Heart left ventricle (tissue), 16 donors: Measurements from ENCODE around the gene CREBZF. TPM values are rescaled to one million over a fixed set of nuclear protein-coding genes. Genes with fewer than 3 reads are reported as not detected.

Source experiments
- ATAC-seq, 4 donors: fragments of 200-7000 bp; cut with Tn5 transposase; one replicate each; pipeline ENCODE4 v1.9.1; 2020 to 2022; ENCODE audit warnings: moderate library complexity in 4 of 4, mild to moderate bottlenecking in 3 of 4, moderate number of reproducible peaks in 1 of 4
- DNase-seq, 5 donors: peaks; one replicate each; pipeline ENCODE4 v3.0.0-alpha.2; 2020
- H3K27ac ChIP-seq, 12 donors: fragments of 200-600 bp; sonication (generic) in 4 of 12; one replicate each; pipeline versions ENCODE4 v1.5.0 to v1.8.0; 2016 to 2022; ENCODE audit warnings: mild to moderate bottlenecking in 2 of 12
- H3K27me3 ChIP-seq, 9 donors: fragments of 200-600 bp; sonication (generic) in 2 of 9; one replicate each; pipeline versions ENCODE4 v1.5.1 to v1.8.0; 2016 to 2022; ENCODE audit warnings: mild to moderate bottlenecking in 3 of 9
- H3K36me3 ChIP-seq, 9 donors: fragments of 200-600 bp; sonication (generic) in 2 of 9; one replicate each; pipeline versions ENCODE4 v1.5.0 to v1.8.0; 2018 to 2022; ENCODE audit warnings: mild to moderate bottlenecking in 2 of 9
- H3K4me1 ChIP-seq, 12 donors: fragments of 200-600 bp; sonication (generic) in 4 of 12; one replicate each; pipeline versions ENCODE4 v1.5.0 to v1.8.0; 2016 to 2022; ENCODE audit warnings: mild to moderate bottlenecking in 3 of 12
- H3K4me3 ChIP-seq, 12 donors: fragments of 200-600 bp; sonication (generic) in 4 of 12; one replicate each; pipeline versions ENCODE4 v1.5.0 to v1.8.0; 2017 to 2022; ENCODE audit warnings: mild to moderate bottlenecking in 9 of 12, moderate library complexity in 4 of 12
- H3K9me3 ChIP-seq, 12 donors: fragments of 200-600 bp; sonication (generic) in 4 of 12; one replicate each; pipeline versions ENCODE4 v1.5.0 to v1.8.0; 2016 to 2022; ENCODE audit warnings: mild to moderate bottlenecking in 1 of 12
- CTCF ChIP-seq, 12 donors: fragments of 200-600 bp; sonication (generic) in 4 of 12; IDR thresholded peaks; one replicate each; pipeline versions ENCODE4 v1.5.0 to v1.8.0; 2018 to 2022; ENCODE audit warnings: antibody characterized with exemption in 12 of 12, mild to moderate bottlenecking in 5 of 12
- POLR2A ChIP-seq, 2 donors: fragments of 450-650 bp; IDR thresholded peaks; one replicate each; pipeline ENCODE4 v1.6.1; 2017; ENCODE audit warnings: antibody characterized with exemption in 2 of 2, mild to moderate bottlenecking in 2 of 2, moderate library complexity in 2 of 2
- WGBS, 4 donors: extraction: QIAGEN DNeasy Blood & Tissue Kit in 2 of 4; methylation state at CpG; one replicate each; pipeline versions ENCODE4 v1.1.5 to v1.1.7; 2013 to 2018; 5-methylcytosine and 5-hydroxymethylcytosine counted together
- intact Hi-C, 10 donors: fragments of 100-400 bp; cut with DNase I; formaldehyde crosslinking; loops; one replicate each; pipeline versions ENCODE4 v1.11.1 to v1.14.2; 2022
- polyA plus RNA-seq, 2 donors: library from polyadenylated mRNA; stranded (reverse); fragments of 200-250 nt; gene quantifications; one replicate each; pipeline ENCODE4 v1.2.3, GENCODE V29; 2013
- total RNA-seq, 9 donors: library from RNA; depleted of rRNA in 2 of 9; stranded (reverse); fragments of >200 nt in 2 of 9; fragmentation: NEBNext Ultra II Directional in 3 of 9; extraction: Animal tissue kit (Norgen Biotek cat#: 25700) in 3 of 9; gene quantifications; one replicate each; pipeline versions ENCODE4 v1.1.0 to v1.2.4, GENCODE V29; 2016 to 2023
- donor health status: ischemic (EF 13 %, LVEDD 7.1; RV severe dilation, severe dysfunction).
- donor health status: healthy with polysubstance abuse.
- donor health status: DM: no; HTN: yes; CAD: no.
- donor health status: DM: no; HTN: no; CAD: no.
- donor health status: ischemic (EF 25% LVEDD 6.9; RV normal size, moderate dysfunction).
- donor health status: ischemic (EF 25% LVEDD 5.7; RV mildly dilated, moderate dysfunction).
- donor health status: healthy.
- donor health status: DM: yes; HTN: yes; CAD: no.
- donor health status: ischemic (EF 35%, LVEDD 5.7; RV mildly dilated, moderate dysfunction).
- donor health status: nonischemic (EF 11% LVEDD 7.7; RV severe dilation, severe dysfunction).
- donor health status: DM: yes; HTN: yes; CAD: no.
- donor health status: PGD.
- donor health status: ischemic (EF 29% LVEDD 5.4; RV normal size, mild dysfunction).
- donor health status: nonischemic (EF 23%, LVEDD 6.1; RV moderate dilation, normal function).

The CREBZF gene
- total and polyA plus RNA-seq, 11 donors: 11.5 to 17.8 (median 12.8) TPM

GRCh38 chr11:85685820-85686459, 21.0 kb upstream of the CREBZF start, which contains the start of gene CCDC89:
CCDC89 (minus strand) TSS chr11:85686195; CDS start chr11:85686130, 65 bp downstream.
- H3K27me3 ChIP-seq: no peaks in the 10 kb centered on the region
- peak; percentile 93 to 98 (median 96) for ATAC-seq
- H3K4me3 ChIP-seq: peak within 1 kb of the TSS in 11 of 12 donors; percentile 2 to 62 (median 50)
- TF ChIP-seq CTCF (IDR thresholded peaks at IDR 0.05) (no peak), POLR2A (IDR thresholded peaks at IDR 0.05) (peak in 1 of 2 donors; percentile 29)
- H3K4me1 ChIP-seq: peaks cover 0 to 29% (median 11%) of the 10 kb centered on the region in 12 donors
- no peaks in the 10 kb centered on the region for H3K9me3 ChIP-seq
- WGBS, 4 donors: 22 to 46% (median 32%) methylated on average over 13 of the region's 13 CpGs
- DNase-seq: peak; percentile 76 to 85 (median 83)
- H3K27ac ChIP-seq: peak within 1 kb of the TSS in 11 of 12 donors; percentile 42 to 79 (median 66)
- intact Hi-C loops: no loop called here
- H3K36me3 ChIP-seq: peaks cover 0 to 5% (median 0%) of the 10 kb centered on the region in 9 donors

- no peak for TF ChIP-seq CTCF (IDR thresholded peaks at IDR 0.05)
- no peak for TF ChIP-seq POLR2A (IDR thresholded peaks at IDR 0.05)
- no peaks in the 10 kb centered on the region for H3K9me3 ChIP-seq
- WGBS, 4 donors: 57 to 68% (median 61%) methylated on average over 14 to 15 of the region's 15 CpGs
- H3K36me3 ChIP-seq: peaks cover 0 to 5% (median 0%) of the 10 kb centered on the region in 9 donors
- DNase-seq (peak in 4 of 5 donors; percentile 13 to 65 (median 38)), ATAC-seq (peak; percentile 7 to 13 (median 10))
- H3K27me3 ChIP-seq: no peaks in the 10 kb centered on the region
- H3K4me1 ChIP-seq: peaks cover 0 to 29% (median 11%) of the 10 kb centered on the region in 12 donors
- peak overlapping the region in 11 of 12 donors; percentile 42 to 79 (median 66) for H3K27ac ChIP-seq
- H3K4me3 ChIP-seq: peak overlapping the region in 11 of 12 donors; percentile 2 to 62 (median 50)
- intact Hi-C loops: no loop called here
Measured at GRCh38 chr11:85685125-85685819, 20.3 kb upstream of the CREBZF start.

- Histone ChIP-seq H3K4me1 (peaks cover 0 to 29% (median 11%) of the 10 kb centered on the region in 12 donors), H3K4me3 (peak overlapping the region; percentile 36 to 83 (median 60)), H3K36me3 (no peaks in the 10 kb centered on the region), H3K27me3 (no peaks in the 10 kb centered on the region), H3K9me3 (no peaks in the 10 kb centered on the region), H3K27ac (peak overlapping the region in 6 of 12 donors; percentile 28 to 63 (median 39))
- ATAC-seq (peak; percentile 43 to 73 (median 64)), DNase-seq (peak; percentile 69 to 86 (median 78))
- intact Hi-C loops: no loop called here
- TF ChIP-seq POLR2A (IDR thresholded peaks at IDR 0.05): no peak
- no peak for TF ChIP-seq CTCF (IDR thresholded peaks at IDR 0.05)
- WGBS, 4 donors: 17 to 51% (median 38%) methylated on average over 42 to 43 of the region's 43 CpGs
Measured at GRCh38 chr11:85682330-85683305, 17.7 kb upstream of the CREBZF start.
